ENCODE data around the gene RBM11.

GRCh38 chr21:14235101-14235500 is 19.1 kb downstream of the RBM11 start:
- TF ChIP-seq CTCF (conservative IDR thresholded peaks at IDR 0.05) = no peak
- TF ChIP-seq EZH2 (IDR thresholded peaks at IDR 0.05; ENCODE audit: low read depth) = no peak

All from PC-9 (cell line).